CD4-positive, alpha-beta T cell (primary cell): Measurements from ENCODE around the gene IRF3. TPM values are rescaled to one million over a fixed set of nuclear protein-coding genes. Genes with fewer than 3 reads are reported as not detected.

Source experiments
- ATAC-seq: fragments of 200-7000 bp; cut with Tn5 transposase; one replicate; pipeline ENCODE4 v1.10.0; 2022; ENCODE audit warnings: mild to moderate bottlenecking; ENCODE audit not compliant: poor library complexity
- CTCF ChIA-PET: fragments of 350-600 bp; sonication (Branson Sonifier 250); formaldehyde crosslinking; loops from one replicate; lab custom pipeline; 2021; ENCODE audit warnings: antibody characterized with exemption, inconsistent platforms; lab: Charles Lee
- POLR2A ChIA-PET: fragments of 350-600 bp; sonication (Branson Sonifier 250); formaldehyde crosslinking; loops from one replicate; lab custom pipeline; 2021; ENCODE audit warnings: antibody characterized with exemption, inconsistent platforms; lab: Charles Lee
- DNase-seq, 14 experiments: peaks; one replicate each; pipeline ENCODE4 v3.0.0-alpha.2; 2013 to 2020; ENCODE audit warnings: mixed read lengths in 2 of 14
- H3K27ac ChIP-seq, 2 donors: one replicate each; pipeline versions ENCODE4 v1.5.1 to v1.7.0; 2013; ENCODE audit warnings: low read length in 2 of 2, low read depth in 1 of 2, mild to moderate bottlenecking in 1 of 2
- H3K27me3 ChIP-seq, 2 experiments: 1 replicate in 1 of 2; 2 replicates in 1 of 2; pipeline versions ENCODE4 v1.6.1 to v1.7.0; 2013; ENCODE audit warnings: low read length in 2 of 2, control low read depth in 1 of 2, mild to moderate bottlenecking in 1 of 2, moderate library complexity in 1 of 2; ENCODE audit not compliant: insufficient read depth in 2 of 2, control insufficient read depth in 1 of 2
- H3K36me3 ChIP-seq: one replicate; pipeline ENCODE4 v1.6.1; 2013; ENCODE audit warnings: low read length, control low read depth; ENCODE audit not compliant: insufficient read depth
- H3K4me1 ChIP-seq: one replicate; pipeline ENCODE4 v1.6.1; 2013; ENCODE audit warnings: low read length, control low read depth; ENCODE audit not compliant: insufficient read depth
- H3K4me3 ChIP-seq: one replicate; pipeline ENCODE4 v1.5.1; 2013; ENCODE audit warnings: mild to moderate bottlenecking, low read length, moderate library complexity
- H3K9me3 ChIP-seq, 2 experiments: 1 replicate in 1 of 2; 2 replicates in 1 of 2; pipeline versions ENCODE4 v1.6.1 to v1.7.0; 2013; ENCODE audit warnings: low read length in 2 of 2, mild to moderate bottlenecking in 2 of 2, control low read depth in 1 of 2, moderate library complexity in 1 of 2; ENCODE audit not compliant: control insufficient read depth in 1 of 2, insufficient read depth in 1 of 2
- H3K27ac Mint-ChIP-seq: one replicate; pipeline ENCODE4 v1.8.0; 2020; ENCODE audit warnings: mixed read lengths
- H3K27me3 Mint-ChIP-seq: one replicate; pipeline ENCODE4 v1.8.0; 2021; ENCODE audit warnings: mixed read lengths
- H3K36me3 Mint-ChIP-seq: one replicate; pipeline ENCODE4 v1.8.0; 2021; ENCODE audit warnings: low read depth, mixed read lengths
- H3K4me1 Mint-ChIP-seq: one replicate; pipeline ENCODE4 v1.8.0; 2021; ENCODE audit warnings: low read depth, mixed read lengths
- H3K4me3 Mint-ChIP-seq: one replicate; pipeline ENCODE4 v1.8.0; 2020; ENCODE audit warnings: mild to moderate bottlenecking, mixed read lengths
- H3K9me3 Mint-ChIP-seq: one replicate; pipeline ENCODE4 v1.8.0; 2020; ENCODE audit warnings: mixed read lengths
- intact Hi-C, 2 experiments: fragments of 100-400 bp; cut with DNase I in 1 of 2; cut with micrococcal nuclease in 1 of 2; formaldehyde crosslinking; loops; one replicate each; pipeline versions ENCODE4 v1.15.1 to v1.9.0; 2023 to 2025; cut with DNase I, micrococcal nuclease
- total RNA-seq, 174 experiments: library from RNA in 2 of 174; stranded (reverse) in 2 of 174; gene quantifications; one replicate each; pipeline ENCODE4 v1.2.3 and lab custom pipeline; 2021 to 2026
- TF ChIP-seq, protein P1 (sequence below): fragments of 200-600 bp; IDR thresholded peaks from one replicate; pipeline ENCODE4 v1.8.0; 2022; ENCODE audit warnings: antibody characterized with exemption, mild to moderate bottlenecking

IRF3 gene
- total RNA-seq, 2 experiments from 2014 or later: 109 to 119 TPM

DNA sequence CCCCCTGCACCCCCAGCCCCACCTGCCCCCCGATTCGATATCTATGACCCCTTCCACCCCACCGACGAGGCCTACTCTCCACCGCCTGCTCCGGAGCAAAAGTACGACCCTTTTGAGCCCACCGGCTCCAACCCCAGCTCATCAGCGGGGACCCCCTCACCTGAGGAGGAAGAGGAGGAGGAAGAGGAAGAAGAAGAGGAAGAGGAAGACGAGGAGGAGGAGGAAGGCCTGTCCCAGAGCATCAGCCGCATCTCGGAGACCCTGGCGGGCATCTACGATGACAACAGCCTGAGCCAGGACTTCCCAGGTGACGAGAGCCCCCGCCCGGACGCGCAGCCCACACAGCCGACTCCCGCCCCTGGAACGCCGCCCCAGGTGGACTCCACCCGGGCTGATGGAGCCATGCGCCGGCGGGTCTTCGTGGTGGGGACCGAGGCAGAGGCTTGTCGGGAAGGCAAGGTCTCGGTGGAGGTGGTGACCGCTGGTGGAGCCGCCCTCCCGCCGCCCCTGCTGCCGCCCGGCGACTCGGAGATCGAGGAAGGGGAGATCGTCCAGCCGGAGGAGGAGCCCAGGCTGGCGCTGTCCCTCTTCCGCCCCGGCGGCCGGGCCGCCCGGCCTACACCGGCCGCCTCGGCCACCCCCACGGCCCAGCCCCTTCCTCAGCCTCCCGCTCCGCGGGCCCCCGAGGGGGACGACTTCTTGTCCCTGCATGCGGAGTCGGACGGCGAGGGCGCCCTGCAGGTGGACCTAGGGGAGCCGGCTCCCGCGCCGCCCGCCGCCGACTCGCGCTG, 14.4 kb downstream of the IRF3 start:
- TF ChIP-seq, protein P1, sequence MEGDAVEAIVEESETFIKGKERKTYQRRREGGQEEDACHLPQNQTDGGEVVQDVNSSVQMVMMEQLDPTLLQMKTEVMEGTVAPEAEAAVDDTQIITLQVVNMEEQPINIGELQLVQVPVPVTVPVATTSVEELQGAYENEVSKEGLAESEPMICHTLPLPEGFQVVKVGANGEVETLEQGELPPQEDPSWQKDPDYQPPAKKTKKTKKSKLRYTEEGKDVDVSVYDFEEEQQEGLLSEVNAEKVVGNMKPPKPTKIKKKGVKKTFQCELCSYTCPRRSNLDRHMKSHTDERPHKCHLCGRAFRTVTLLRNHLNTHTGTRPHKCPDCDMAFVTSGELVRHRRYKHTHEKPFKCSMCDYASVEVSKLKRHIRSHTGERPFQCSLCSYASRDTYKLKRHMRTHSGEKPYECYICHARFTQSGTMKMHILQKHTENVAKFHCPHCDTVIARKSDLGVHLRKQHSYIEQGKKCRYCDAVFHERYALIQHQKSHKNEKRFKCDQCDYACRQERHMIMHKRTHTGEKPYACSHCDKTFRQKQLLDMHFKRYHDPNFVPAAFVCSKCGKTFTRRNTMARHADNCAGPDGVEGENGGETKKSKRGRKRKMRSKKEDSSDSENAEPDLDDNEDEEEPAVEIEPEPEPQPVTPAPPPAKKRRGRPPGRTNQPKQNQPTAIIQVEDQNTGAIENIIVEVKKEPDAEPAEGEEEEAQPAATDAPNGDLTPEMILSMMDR: no peak
- Mint-ChIP-seq H3K9me3 (no peaks in the 10 kb centered on the region), H3K4me1 (no peaks in the 10 kb centered on the region), H3K27ac (no peak overlapping the region), H3K27me3 (no peaks in the 10 kb centered on the region), H3K4me3 (no peak overlapping the region), H3K36me3 (peaks cover 61% of the 10 kb centered on the region)
- no peak overlapping the region for H3K4me3 ChIP-seq
- H3K36me3 ChIP-seq: peaks cover 76% of the 10 kb centered on the region
- H3K27ac ChIP-seq: no peak overlapping the region
- no peaks in the 10 kb centered on the region for H3K9me3 ChIP-seq
- intact Hi-C loops: no loop called here
- peaks cover 2% of the 10 kb centered on the region for H3K4me1 ChIP-seq
- CTCF ChIA-PET: no interaction called here
- no peaks in the 10 kb centered on the region for H3K27me3 ChIP-seq
- ATAC-seq: no peak
- peak in 1 of 14 experiments; percentile 29 for DNase-seq
- POLR2A ChIA-PET: no interaction called here

DNA sequence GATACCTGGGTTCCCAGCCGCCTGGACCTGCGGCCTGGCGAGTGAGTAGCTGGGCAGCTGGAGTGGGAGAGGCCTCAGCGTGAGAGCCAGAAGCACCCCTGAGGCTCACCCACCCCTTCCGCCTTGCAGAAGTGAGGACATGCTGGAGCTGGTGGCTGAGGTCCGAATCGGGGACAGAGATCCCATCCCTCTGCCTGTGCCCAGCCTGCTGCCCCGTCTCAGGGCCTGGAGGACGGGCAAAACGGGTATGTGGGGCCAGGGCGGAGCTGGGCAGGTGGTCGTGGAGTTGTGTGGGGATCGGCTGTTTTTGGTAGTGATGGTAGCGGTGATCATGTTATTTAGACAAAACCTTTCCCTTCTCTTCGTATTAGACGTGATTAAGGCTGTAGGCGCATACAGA, 19.1 kb downstream of the IRF3 start:
- Mint-ChIP-seq H3K4me3 (no peak overlapping the region), H3K4me1 (peaks cover 35% of the 10 kb centered on the region), H3K27ac (no peak overlapping the region), H3K27me3 (no peaks in the 10 kb centered on the region), H3K9me3 (no peaks in the 10 kb centered on the region), H3K36me3 (peaks cover 38% of the 10 kb centered on the region)
- Histone ChIP-seq H3K4me3 (no peak overlapping the region), H3K27ac (no peak overlapping the region), H3K4me1 (peaks cover 36% of the 10 kb centered on the region), H3K36me3 (peaks cover 56% of the 10 kb centered on the region), H3K9me3 (no peaks in the 10 kb centered on the region), H3K27me3 (no peaks in the 10 kb centered on the region)
- POLR2A ChIA-PET: no interaction called here
- ATAC-seq (no peak), DNase-seq (peak in 1 of 14 experiments; percentile 14)
- TF ChIP-seq, protein P1: no peak
- intact Hi-C loops: no loop called here
- CTCF ChIA-PET: no interaction called here

DNA sequence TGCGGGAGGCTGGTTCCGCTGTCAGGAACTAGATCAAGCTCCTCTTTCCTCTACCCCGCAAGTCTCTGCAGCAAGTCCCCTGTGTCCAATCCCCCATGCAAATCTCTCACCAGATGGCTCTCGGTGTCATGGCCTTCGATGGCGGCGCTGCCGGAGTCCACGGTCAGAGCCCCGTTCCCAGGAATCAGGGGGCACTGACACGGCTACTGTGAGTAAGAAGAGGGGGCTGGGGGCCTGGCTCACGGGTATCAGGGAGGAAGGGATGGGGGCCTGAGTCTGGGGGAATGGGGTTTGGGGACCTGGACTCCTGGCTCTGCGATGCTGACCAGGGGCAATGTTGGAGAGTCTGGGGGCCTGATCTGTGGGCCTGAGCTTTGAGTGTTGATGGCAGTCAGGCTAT, 19.7 kb downstream of the IRF3 start:
- TF ChIP-seq, protein P1: no peak
- H3K9me3 ChIP-seq: no peaks in the 10 kb centered on the region
- no peaks in the 10 kb centered on the region for H3K27me3 Mint-ChIP-seq
- ATAC-seq (no peak), DNase-seq (peak in 1 of 14 experiments; percentile 20)
- H3K27me3 ChIP-seq: no peaks in the 10 kb centered on the region
- peaks cover 38% of the 10 kb centered on the region for H3K36me3 Mint-ChIP-seq
- H3K4me3 Mint-ChIP-seq: no peak overlapping the region
- peak overlapping the region; percentile 20 for H3K27ac Mint-ChIP-seq
- ChIA-PET POLR2A (interaction anchor here (1.0 kb wide), 1 partner anchor 16 kb away, joined by 5 read pairs; no protein-coding TSS in a partner anchor), CTCF (no interaction called here)
- intact Hi-C loops: no loop called here
- H3K27ac ChIP-seq: no peak overlapping the region
- peaks cover 54% of the 10 kb centered on the region for H3K36me3 ChIP-seq
- H3K9me3 Mint-ChIP-seq: no peaks in the 10 kb centered on the region
- H3K4me1 Mint-ChIP-seq: peaks cover 38% of the 10 kb centered on the region
- no peak overlapping the region for H3K4me3 ChIP-seq
- peaks cover 42% of the 10 kb centered on the region for H3K4me1 ChIP-seq
